T-helper 1 cell treated with Interleukin-12 subunit alpha and Interleukin-12 subunit beta and Interleukin-4 antibody, amounts not matched to agents 30 μg/mL and 1 μg/mL, for 36 hours (primary cell): ENCODE data around the gene HSF5.
"Not testable (repeated sequence)": the region's sequence is repeated elsewhere in the genome, so short reads cannot be mapped to it uniquely, and the experiment has no call there.

ENCODE experiments used
- H3K27ac Mint-ChIP-seq: one replicate; pipeline ENCODE4 v1.8.0; 2021; ENCODE audit warnings: mild to moderate bottlenecking, mixed read lengths
- H3K27me3 Mint-ChIP-seq: one replicate; pipeline ENCODE4 v1.8.0; 2021; ENCODE audit warnings: low read depth, mixed read lengths
- H3K36me3 Mint-ChIP-seq: one replicate; pipeline ENCODE4 v1.8.0; 2021; ENCODE audit warnings: low read depth, mixed read lengths
- H3K4me1 Mint-ChIP-seq: one replicate; pipeline ENCODE4 v1.8.0; 2021; ENCODE audit warnings: low read depth, mixed read lengths
- H3K4me3 Mint-ChIP-seq: one replicate; pipeline ENCODE4 v1.8.0; 2021; ENCODE audit warnings: mild to moderate bottlenecking, moderate library complexity, mixed read lengths
- H3K9me3 Mint-ChIP-seq: one replicate; pipeline ENCODE4 v1.8.0; 2021; ENCODE audit warnings: mixed read lengths

HSF5 gene

DNA sequence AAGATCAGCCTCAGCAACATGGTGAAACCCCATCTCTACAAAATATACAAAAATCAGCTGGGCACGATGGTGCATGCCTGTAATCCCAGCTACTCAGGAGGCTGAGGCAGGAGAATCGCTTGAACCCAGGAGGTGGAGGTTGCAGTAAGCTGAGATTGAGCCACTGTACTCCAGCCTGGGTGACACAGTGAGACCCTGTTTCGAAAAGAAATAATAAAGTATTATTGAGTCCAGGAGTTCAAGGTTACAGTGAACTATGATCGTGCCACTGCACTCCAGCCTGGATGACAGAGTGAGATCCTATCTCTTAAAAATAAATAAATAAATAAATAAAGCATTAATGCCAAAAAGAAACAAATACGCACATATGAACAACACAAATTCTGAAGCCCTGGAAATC lies 6.4 kb downstream of the HSF5 start:
- H3K4me3 Mint-ChIP-seq, H3K9me3 Mint-ChIP-seq, H3K4me1 Mint-ChIP-seq, H3K27me3 Mint-ChIP-seq, H3K36me3 Mint-ChIP-seq, H3K27ac Mint-ChIP-seq: not testable (repeated sequence)

DNA sequence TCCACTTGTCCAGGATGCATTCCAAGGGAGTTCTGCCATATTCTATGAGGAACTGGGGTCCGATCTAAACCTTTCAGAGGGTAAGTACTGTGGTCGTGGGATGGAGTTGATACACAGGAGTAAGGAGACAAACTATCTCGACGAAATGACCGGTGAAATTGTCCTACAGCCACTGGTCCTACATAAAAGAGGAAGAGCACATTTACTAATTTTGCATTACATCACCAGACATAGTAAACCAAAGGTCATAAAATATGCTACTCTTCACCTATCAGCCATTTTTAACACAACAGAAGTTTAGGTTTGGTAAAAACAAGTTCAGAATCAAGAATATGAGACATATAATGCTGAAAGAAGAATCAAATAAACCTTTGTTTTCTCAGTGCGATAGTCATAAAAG lies 8.1 kb downstream of the HSF5 start:
- Mint-ChIP-seq H3K9me3 (no peaks in the 10 kb centered on the region), H3K4me3 (no peak overlapping the region), H3K4me1 (no peaks in the 10 kb centered on the region), H3K36me3 (no peaks in the 10 kb centered on the region), H3K27me3 (no peaks in the 10 kb centered on the region), H3K27ac (no peak overlapping the region)

DNA sequence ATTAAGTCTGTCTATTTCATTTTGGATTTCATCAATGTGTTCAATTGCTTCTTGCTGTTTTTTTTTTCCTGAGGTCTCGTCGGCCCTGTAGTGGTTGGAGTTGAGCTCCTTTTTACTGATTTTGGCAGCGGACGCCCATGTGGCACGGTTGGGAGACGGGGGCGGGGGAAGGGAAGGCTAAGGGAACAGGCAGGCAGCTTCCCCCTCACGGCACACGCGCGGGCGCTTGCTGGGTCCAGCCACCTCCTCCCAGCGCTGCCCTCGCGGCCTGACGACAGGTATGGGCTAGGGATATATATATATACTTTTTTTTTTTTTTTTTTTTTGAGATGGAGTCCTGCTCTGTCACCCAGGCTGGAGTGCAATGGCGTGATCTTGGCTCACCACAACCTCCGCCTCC lies 11.4 kb downstream of the HSF5 start:
- no peaks in the 10 kb centered on the region for H3K9me3 Mint-ChIP-seq
- H3K4me3 Mint-ChIP-seq = no peak overlapping the region
- no peak overlapping the region for H3K27ac Mint-ChIP-seq
- no peaks in the 10 kb centered on the region for H3K36me3 Mint-ChIP-seq
- no peaks in the 10 kb centered on the region for H3K27me3 Mint-ChIP-seq
- no peaks in the 10 kb centered on the region for H3K4me1 Mint-ChIP-seq

DNA sequence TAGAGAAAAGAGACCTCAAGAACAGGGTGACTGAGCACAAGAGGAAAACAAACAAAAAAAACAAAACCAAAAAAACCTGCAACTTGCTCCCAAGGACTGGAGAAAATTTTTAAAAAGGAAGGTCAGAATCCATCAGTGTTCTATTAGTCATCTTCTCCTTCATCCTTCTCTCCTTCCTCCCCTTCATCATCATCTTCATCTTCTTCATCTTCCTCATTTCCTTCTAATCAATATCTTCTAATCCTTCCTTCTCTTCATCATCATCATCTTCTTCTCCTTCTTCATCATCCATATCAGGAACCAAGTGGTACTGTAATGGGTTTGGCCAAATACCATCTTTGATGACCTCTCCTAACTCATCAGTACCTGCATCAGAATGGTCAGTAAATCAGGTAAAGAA lies 12.2 kb downstream of the HSF5 start:
- H3K9me3 Mint-ChIP-seq = no peaks in the 10 kb centered on the region
- no peaks in the 10 kb centered on the region for H3K4me1 Mint-ChIP-seq
- H3K4me3 Mint-ChIP-seq = no peak overlapping the region
- H3K27me3 Mint-ChIP-seq = no peaks in the 10 kb centered on the region
- H3K27ac Mint-ChIP-seq = no peak overlapping the region
- H3K36me3 Mint-ChIP-seq = no peaks in the 10 kb centered on the region

DNA sequence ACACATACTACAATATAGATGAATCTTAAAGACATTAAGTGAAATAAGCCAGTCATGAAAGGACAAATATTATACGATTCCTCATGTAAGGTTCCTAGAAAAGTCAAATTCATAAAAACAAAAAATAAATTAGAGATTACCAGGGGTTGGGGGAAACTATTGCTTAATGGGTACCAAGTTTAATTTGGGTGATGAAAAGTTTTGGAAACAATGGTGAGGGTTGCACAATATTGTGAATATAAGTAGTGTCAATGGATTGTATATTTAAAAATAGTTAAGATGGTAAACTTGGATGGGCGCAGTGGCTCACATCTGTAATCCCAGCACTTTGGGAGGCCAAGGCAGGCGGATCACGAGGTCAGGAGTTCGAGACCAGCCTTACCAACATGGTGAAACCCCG lies 17.9 kb downstream of the HSF5 start:
- Mint-ChIP-seq H3K4me3 (no peak overlapping the region), H3K27ac (no peak overlapping the region), H3K4me1 (no peaks in the 10 kb centered on the region), H3K36me3 (no peaks in the 10 kb centered on the region), H3K9me3 (no peaks in the 10 kb centered on the region), H3K27me3 (no peaks in the 10 kb centered on the region)

DNA sequence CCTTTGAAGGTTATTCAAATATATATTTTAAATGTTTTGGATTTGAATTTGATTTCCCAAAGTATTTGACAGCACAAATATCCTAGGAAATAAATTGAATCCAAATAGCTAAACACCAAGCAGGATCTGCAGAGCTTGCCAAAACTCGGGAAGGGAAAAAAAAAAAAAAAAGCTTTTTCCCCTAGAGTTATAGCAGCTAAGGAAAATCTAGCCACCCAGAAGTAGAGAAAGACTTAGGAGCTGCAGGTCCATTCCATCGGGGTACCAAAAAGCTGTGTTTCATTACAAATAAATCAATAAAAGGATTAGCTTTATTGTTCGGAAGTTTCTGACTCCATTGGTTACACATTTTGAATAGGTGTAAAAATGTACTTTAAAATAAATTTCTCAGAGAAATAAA lies 19.3 kb downstream of the HSF5 start:
- H3K9me3 Mint-ChIP-seq = no peaks in the 10 kb centered on the region
- H3K4me3 Mint-ChIP-seq = no peak overlapping the region
- no peak overlapping the region for H3K27ac Mint-ChIP-seq
- no peaks in the 10 kb centered on the region for H3K4me1 Mint-ChIP-seq
- H3K36me3 Mint-ChIP-seq = no peaks in the 10 kb centered on the region
- H3K27me3 Mint-ChIP-seq = no peaks in the 10 kb centered on the region

DNA sequence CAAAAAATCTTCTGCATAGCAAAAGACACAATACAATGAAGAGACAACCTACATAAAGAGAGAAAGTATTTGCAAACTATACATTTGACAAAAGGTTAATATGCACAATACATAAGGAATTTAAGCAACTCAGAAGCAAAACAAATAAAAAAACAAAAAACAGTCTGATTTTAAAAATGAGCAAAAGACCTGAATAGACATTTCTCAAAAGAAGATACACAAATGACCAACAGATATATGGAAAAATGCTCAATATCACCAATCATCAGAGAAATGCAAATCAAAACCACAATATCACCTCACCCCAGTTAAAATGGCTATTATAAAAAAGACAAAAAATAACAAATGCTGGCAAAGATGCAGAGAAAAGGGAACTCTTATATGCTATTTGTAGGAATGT lies 32.7 kb downstream of the HSF5 start:
- Mint-ChIP-seq H3K27me3 (no peaks in the 10 kb centered on the region), H3K4me3 (no peak overlapping the region), H3K9me3 (no peaks in the 10 kb centered on the region), H3K27ac (no peak overlapping the region), H3K36me3 (no peaks in the 10 kb centered on the region), H3K4me1 (no peaks in the 10 kb centered on the region)

DNA sequence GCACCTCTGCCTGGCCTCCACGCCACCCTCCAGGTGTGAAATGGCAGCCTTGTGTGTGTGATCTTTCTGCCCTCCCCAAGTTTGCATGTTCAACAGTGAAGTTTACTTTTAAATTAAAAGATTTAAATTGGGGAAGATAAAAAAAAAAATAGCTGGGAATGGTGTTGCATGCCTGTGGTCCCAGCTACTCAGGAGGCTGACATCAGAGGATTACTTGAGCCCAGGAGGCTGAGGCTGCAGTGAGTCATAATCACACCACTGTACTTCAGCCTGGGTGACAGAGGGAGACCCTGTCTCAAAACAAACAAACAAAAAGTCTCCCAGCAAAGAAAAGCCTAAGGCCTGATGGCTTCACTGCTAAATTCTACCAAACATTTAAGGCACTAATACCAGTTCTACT lies 35.5 kb downstream of the HSF5 start:
- no peaks in the 10 kb centered on the region for H3K9me3 Mint-ChIP-seq
- H3K4me1 Mint-ChIP-seq = no peaks in the 10 kb centered on the region
- H3K4me3 Mint-ChIP-seq = no peak overlapping the region
- H3K27ac Mint-ChIP-seq = no peak overlapping the region
- H3K36me3 Mint-ChIP-seq = no peaks in the 10 kb centered on the region
- H3K27me3 Mint-ChIP-seq = no peaks in the 10 kb centered on the region

DNA sequence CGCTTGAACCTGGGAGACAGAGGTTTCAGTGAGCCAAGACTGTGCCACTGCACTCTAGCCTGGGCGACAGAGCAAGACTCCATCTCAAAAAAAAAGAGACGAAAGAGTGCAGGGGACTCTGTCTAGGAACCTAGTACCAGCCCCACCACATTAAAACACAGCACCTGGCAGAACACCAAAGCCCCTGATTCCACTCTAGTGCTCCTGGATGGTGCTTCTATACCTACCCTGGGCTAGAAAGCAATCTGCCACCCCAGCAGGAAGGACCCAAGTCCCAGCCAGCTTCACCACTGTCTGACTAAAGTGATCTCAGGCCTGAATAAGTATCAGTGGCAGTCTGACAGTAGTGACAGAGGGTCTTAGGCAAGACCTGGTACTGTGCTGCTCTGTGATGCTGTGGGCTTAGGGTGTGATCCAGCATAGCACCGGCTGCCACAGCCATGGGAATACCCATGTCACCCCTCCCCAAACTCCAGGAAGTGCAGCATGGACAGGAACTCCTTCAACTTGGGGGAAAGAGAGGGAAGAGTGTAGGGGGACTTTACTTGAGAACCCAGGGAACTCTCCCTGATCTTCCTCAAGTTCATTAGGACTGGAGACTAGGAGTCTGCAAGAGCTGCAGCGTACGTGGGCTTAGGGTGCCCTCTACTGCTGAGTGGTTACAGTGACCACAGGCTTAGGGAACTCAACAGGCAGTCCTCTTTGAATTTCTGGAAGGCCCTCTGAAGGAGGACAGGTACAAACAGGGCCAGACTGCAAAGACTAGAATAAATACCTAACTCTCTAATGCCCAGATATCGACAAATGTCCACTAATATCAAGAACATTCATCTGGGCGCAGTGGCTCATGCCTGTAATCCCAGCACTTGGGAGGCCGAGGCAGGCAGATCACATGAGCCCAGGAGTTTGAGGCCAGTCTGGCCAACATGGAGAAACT lies 40.9 kb downstream of the HSF5 start:
- H3K9me3 Mint-ChIP-seq = no peaks in the 10 kb centered on the region
- H3K4me1 Mint-ChIP-seq = peaks cover 6% of the 10 kb centered on the region
- no peaks in the 10 kb centered on the region for H3K36me3 Mint-ChIP-seq
- no peak overlapping the region for H3K4me3 Mint-ChIP-seq
- H3K27me3 Mint-ChIP-seq = no peaks in the 10 kb centered on the region
- H3K27ac Mint-ChIP-seq = no peak overlapping the region

DNA sequence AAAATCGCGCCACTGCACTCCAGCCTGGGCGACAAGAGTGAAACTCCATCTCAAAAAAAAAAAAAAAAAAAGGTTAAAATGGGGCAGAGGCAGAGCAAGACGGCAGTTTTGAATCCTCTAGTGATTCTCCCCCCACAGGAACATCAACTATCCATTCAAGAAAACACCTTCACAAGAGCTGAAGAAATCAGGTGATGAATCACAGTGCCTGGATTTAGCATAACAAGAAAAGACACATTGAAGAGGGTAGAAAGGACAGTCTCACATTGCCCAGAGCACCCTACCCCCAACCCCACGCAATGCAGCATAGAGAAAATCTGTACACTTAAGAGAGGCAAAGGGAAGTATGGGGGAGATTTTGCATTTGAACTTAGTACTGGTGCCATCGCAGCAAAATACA lies 42.1 kb downstream of the HSF5 start:
- no peak overlapping the region for H3K4me3 Mint-ChIP-seq
- H3K36me3 Mint-ChIP-seq = no peaks in the 10 kb centered on the region
- peaks cover 5% of the 10 kb centered on the region for H3K27me3 Mint-ChIP-seq
- H3K4me1 Mint-ChIP-seq = peaks cover 6% of the 10 kb centered on the region
- no peak overlapping the region for H3K27ac Mint-ChIP-seq
- H3K9me3 Mint-ChIP-seq = no peaks in the 10 kb centered on the region

DNA sequence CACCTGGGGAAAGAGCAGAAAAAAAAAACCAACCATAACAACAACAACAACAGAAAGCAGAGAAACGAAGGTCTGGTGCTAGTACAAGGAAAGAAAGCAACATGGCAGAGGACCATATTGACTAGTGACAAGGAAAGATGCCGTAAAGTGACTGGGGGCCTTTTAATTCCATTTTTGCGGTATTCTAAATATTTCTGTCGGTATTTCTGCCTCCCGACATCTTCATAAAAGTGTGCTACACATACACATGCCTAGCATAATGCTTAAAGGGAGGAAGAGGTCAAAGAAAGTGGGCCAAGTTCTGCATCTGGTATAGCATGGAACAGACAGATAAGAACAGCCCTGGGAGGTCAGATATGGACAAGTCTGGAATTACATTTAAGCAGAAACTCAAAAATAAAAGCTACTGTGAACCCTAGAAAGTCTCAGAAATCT lies 51.4 kb downstream of the HSF5 start:
- no peak overlapping the region for H3K4me3 Mint-ChIP-seq
- H3K9me3 Mint-ChIP-seq = no peaks in the 10 kb centered on the region
- peaks cover 9% of the 10 kb centered on the region for H3K27me3 Mint-ChIP-seq
- no peaks in the 10 kb centered on the region for H3K4me1 Mint-ChIP-seq
- no peak overlapping the region for H3K27ac Mint-ChIP-seq
- no peaks in the 10 kb centered on the region for H3K36me3 Mint-ChIP-seq

DNA sequence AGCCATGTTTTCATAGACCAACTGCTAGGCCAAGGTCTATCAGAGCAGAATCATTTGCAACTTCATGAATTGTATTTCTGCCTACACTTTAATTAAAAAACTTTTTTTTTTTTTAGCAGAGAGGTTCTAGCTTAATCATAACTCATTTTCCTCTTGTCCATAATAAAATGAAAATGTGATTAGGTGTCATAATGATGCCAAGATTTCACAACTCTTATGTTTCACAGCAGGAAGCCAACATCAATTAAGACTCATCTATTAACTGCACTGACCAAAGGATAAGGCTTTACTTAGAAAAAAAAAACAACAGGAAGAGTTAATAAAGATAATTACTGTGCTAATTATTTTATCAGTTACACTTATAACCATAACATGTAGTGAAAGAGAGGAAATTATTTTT lies 52.0 kb downstream of the HSF5 start:
- Mint-ChIP-seq H3K36me3 (no peaks in the 10 kb centered on the region), H3K4me3 (no peak overlapping the region)

DNA sequence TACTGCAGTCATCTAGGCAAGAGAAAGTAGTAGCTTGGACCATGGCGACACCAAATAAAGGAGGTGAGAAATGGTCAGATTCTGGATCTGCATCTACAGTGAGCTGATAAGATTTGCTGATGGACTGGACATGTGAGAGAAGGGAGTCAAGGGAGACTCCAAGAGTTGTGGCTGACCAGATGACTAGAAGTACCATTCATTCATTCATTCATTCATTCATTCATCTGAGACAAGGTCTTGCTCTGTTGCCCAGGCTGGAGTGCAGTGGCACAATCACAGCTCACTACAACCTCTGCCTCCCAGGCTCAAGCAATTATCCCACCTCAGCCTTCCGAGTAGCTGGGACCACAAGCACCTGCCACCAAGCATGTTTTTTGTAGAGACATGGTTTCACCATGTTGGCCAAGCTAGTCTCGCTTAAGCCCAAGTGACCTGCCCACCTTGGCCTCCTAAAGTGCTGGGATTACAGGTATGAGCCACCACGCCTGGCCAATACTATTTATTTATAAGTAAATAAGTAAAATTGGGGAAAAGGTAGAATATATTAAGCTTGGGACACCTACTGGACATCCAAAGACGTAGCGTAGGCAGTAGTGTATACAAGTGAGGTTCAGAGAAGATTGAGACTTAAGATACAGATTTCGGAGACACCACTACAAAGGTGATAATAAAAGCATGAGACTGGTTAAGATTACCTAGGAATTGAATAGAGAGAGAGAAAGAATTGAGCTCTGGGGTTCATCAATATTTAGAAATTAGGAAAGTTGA lies 55.2 kb downstream of the HSF5 start:
- H3K4me3 Mint-ChIP-seq = no peak overlapping the region
- no peaks in the 10 kb centered on the region for H3K4me1 Mint-ChIP-seq
- no peak overlapping the region for H3K27ac Mint-ChIP-seq
- H3K9me3 Mint-ChIP-seq = no peaks in the 10 kb centered on the region
- no peaks in the 10 kb centered on the region for H3K36me3 Mint-ChIP-seq
- peaks cover 4% of the 10 kb centered on the region for H3K27me3 Mint-ChIP-seq

More for the DNA sequence above, 52.0 kb downstream of the HSF5 start:
- H3K9me3 Mint-ChIP-seq = no peaks in the 10 kb centered on the region
- H3K27me3 Mint-ChIP-seq = peaks cover 4% of the 10 kb centered on the region
- no peak overlapping the region for H3K27ac Mint-ChIP-seq
- H3K4me1 Mint-ChIP-seq = no peaks in the 10 kb centered on the region

DNA sequence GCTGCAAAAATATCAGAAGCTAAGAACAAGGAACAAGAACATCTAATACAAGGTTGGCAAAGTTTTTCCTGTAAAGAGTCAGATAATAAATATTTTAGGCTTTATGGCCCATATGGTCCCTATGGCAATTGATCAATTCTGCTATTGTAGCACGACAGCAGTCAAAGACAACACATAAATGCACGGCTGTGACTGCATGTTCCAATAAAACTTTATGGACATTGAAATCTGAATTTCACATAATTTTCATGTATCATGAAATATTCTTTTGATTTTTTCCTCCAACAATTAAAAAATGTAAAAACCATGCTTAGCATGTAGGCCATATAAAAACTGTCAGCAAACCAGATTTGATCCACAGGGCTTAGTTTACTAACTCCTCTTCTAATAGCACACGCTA lies 60.4 kb downstream of the HSF5 start:
- no peak overlapping the region for H3K27ac Mint-ChIP-seq
- H3K4me1 Mint-ChIP-seq = no peaks in the 10 kb centered on the region
- no peak overlapping the region for H3K4me3 Mint-ChIP-seq
- H3K27me3 Mint-ChIP-seq = peaks cover 4% of the 10 kb centered on the region
- H3K36me3 Mint-ChIP-seq = no peaks in the 10 kb centered on the region
- no peaks in the 10 kb centered on the region for H3K9me3 Mint-ChIP-seq

DNA sequence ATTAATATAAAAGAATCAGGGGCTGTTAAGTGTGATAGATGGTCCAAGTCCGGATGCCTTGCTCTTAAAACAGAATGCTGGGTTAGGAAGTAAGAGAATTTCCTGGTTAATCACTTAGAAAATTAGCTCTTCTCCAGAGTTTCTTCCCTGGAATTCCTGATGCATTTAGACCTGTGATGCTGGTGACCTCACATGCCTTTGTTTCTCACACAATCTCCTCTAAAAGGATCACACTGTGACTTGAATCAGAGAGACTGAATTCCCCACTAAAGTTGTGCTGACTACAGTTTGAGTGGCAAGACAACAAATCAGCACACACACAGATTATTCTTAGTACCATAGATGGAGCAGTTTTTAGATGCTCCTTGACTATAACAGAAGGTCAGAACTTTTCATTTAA lies 66.5 kb downstream of the HSF5 start:
- Mint-ChIP-seq H3K4me3 (no peak overlapping the region), H3K4me1 (peaks cover 12% of the 10 kb centered on the region), H3K27ac (no peak overlapping the region), H3K36me3 (no peaks in the 10 kb centered on the region), H3K27me3 (no peaks in the 10 kb centered on the region), H3K9me3 (no peaks in the 10 kb centered on the region)
